Activated T-cell treated with anti-CD3 and anti-CD28 coated beads for 24 hours (primary cell): ENCODE data around the gene BNIP5.
A peak's percentile ranks its signal among the peaks of the same experiment; 100 is the strongest.
"Not testable (repeated sequence)": the region's sequence is repeated elsewhere in the genome, so short reads cannot be mapped to it uniquely, and the experiment has no call there.

Source experiments
- DNase-seq: peaks from one replicate; pipeline ENCODE4 v3.0.0-alpha.2; 2020; ENCODE audit warnings: low read depth

BNIP5 gene

DNA sequence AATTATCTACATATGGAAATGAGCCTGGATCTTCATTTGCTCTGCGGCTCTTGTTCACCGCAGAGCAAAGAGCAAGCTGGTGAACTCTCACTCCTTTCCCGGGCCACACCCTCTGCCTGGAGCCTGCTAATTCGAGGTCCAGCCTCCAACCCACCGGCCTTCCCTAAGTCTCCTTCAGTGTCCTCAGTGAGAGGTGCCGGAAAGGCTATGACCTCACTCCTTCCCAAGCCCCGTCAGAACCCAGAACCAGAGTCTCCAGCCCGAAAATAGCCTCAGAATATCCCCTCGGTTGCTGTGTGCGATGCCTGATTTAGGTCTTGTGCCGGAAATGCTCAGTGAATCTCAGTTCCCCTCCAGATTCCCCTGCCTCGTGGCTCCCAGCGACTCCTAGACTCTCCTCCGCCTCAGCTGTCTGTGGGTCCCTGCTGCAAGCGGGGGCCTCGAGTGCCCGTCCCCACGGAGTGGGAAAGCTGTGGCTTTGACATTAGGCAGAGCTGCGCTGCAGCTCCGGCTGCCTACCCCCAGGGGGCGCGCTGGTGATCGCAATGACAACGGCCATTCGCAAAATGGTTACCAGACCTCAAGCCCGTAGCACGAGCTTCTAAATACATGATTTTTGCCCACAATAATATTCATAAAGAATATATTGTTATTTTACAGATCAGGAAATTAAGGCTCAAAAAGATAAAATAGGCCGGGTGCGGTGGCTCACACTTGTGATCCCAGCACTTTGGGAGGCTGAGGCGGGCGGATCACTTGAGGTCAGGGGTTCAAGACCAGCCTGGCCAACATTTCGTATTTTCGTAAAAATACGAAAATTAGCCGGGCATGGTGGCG lies 4.1 kb upstream of the BNIP5 start:
- DNase-seq, result peak; percentile 67

DNA sequence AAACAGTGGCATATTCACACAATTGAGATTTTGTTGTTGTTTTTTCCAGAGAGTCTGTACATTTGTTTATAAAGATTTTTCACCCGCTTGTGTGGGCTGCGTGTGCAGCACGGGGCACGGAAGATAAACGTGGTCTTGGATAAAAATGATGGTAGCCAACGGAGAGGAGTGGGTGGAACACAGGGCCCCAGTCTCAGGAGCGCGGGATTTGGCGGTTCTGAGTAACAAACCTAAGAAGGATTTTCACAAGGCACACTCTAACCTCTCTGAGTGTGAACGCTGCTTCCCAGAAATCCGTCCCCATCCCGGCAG lies 3.6 kb upstream of the BNIP5 start:
- DNase-seq, result no peak

DNA sequence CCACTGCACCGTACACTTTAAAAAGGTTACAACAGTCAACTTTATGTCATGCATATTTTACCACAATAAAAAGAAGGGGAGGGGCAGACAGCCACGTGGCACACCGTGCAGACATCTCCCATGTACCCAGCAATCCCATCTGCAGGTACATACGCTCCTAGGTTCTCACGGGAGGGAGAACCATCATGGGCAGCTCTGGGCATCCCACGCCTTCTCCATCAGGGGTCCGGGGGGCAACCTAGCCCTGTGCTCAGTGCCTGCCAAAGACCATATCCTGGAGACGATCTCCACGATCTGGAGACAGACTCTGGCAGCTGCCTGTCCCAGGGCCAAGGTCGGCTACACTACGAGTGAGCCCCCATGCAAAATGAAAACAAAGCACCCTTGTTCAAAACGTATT lies 2.5 kb upstream of the BNIP5 start:
- no peak for DNase-seq

- DNase-seq, result not testable (repeated sequence)
Observed at GRCh38 chr6:36338223-36338622, 1.5 kb upstream of the BNIP5 start.

GRCh38 chr6:36337814-36338213 lies 1.1 kb upstream of the BNIP5 start:
- DNase-seq, result no peak

DNA sequence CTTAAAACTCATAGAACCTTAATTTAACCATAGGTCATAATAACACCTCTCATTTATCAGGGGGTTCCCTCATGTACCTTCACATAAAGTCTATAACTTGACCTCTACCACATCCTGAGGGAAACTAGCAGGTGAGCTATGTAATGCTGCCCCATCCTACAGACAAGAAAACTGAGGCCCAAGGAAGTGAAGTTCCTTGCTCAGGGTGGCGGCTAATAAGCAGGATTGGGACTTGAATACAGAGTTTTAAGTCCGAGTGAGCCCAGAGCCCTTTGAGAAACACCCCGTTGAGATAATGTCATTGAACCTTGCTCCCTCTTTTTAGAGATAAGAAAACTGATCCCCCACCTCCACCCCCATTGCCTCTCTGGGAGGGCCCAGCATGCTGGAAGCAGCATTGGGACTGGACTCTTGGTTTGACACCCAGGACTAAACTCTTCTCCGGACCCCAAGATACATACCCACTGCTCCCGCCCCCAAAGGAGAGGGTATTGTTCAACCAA lies 429 bp downstream of the BNIP5 start:
- DNase-seq, result no peak

DNA sequence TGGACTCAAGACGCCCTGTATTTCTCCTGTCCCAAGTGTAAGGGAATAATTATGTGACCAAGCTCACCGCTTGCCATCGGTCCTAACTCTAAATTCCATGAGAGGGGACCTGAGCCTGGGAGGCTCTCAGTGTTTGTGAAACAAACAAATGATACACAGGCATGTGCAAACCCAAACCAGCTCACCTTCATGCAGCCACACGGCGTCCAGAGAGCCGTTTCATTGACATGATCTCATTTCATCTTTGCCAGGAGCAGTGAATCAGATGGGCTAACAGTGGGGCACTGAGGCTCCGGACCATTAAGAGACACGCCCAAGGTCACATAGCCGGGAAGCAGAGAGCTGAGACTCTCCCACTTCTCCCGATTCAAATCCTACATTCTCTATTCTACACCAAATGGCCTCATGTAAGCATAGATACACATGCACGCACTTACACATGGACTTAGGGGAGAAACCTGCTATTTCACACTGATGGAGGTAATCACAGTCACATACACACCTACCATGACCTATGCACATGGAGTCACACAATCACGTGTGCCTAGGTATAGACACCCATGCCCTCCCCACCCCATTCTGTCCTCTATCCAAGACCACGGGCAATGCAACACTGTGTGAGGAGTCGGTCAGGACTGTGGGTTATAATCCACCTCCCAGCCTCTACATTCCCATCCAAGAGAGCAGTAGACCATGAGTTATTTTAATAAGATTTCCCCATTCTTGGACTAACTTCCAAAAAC lies 1.1 kb downstream of the BNIP5 start:
- no peak for DNase-seq

DNA sequence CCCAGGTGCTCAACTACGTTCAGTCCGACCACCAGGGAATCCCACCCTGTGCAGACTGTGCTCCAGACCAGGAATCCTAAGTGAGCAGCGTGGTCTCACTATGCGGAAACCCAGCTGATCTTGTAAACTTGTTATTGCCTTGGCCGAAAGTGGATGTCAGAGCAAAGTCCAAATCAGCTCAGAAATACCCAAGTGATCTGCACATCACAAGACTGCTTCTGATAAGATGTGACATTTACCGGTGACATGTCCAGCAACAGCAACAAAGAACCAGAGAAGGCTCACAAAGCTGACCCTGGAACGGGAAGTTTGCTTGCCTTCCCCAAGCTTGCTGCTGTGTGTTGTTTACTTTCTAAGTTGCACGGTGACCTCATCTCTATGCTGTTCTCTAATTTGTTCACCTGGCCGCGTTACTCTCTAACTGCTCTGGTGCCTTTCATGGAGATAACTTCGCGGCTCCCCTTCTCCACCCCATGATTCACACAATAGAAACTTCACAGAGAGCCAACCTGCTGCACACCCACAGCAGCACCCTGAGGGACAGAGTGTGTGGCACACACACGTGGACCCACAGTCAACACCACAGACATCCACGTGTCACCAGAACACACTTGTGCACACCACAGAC lies 1.7 kb downstream of the BNIP5 start:
- no peak for DNase-seq

DNA sequence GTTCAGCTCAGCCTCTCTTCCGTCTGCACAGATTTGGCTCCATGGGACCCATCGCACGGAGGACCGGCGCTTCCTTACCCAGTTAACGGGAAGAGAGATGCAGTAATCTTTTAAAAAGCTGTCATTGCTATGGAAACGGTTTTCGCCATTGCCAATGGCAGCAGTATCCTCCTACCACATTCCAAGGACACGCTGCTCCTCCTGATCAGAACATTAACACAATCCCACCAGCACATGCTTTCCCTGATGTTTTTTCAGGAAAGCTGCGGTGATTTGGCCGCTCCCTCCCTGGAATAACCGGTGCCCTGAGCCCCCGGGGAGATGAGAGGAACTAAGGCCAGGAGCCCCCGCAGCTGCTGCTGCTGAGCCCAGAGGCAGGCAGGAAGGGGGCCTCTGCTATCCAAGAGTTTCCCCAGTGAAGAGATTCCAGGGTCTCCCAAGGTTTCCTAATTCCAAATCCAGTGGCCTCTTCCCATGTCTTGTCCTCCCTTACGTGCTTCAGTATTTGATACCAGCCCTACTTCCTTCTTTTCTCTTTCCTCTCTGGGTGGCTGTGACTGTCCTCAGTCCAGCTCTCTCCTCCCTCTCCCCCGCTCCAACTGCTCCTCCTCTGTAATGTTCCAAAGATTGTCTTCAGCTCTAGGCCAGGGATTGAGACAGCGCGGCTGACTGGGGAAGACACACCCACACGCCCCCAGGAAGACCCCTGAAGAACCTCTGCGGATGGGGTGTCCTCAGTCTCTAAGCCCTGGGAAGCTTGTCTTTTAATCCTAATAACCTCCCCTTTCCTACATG lies 2.6 kb downstream of the BNIP5 start:
- DNase-seq, result no peak

- DNase-seq, result no peak
Observed at GRCh38 chr6:36333171-36333895, 3.4 kb downstream of the BNIP5 start.

- no peak for DNase-seq
Observed at GRCh38 chr6:36331381-36331780, 5.3 kb downstream of the BNIP5 start.

DNA sequence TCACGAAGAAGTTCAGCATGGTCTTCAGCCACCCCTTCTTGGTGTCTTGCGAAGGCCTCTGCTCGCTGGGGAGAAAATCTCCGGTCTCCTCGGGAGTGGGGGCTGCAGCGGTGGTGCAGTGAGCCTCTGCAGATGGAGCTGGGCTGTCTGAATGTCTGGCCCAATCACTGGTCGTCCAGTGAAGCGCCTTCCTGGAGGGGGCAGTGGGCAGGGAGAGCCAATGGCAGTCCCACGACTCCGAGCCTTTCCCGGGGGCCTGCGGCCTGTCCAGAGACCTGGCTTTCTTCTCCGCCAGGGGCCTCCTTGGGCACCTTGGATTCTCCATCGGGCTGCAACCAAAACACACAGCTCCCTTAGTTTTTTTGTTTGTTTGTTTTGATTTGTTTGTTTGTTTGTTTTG lies 6.3 kb downstream of the BNIP5 start:
- DNase-seq, result no peak

- no peak for DNase-seq
Observed at GRCh38 chr6:36329798-36330291, 6.8 kb downstream of the BNIP5 start.

- no peak for DNase-seq
Observed at GRCh38 chr6:36328600-36328999, 8.1 kb downstream of the BNIP5 start.

GRCh38 chr6:36327919-36328236 lies 8.8 kb downstream of the BNIP5 start:
- no peak for DNase-seq

DNA sequence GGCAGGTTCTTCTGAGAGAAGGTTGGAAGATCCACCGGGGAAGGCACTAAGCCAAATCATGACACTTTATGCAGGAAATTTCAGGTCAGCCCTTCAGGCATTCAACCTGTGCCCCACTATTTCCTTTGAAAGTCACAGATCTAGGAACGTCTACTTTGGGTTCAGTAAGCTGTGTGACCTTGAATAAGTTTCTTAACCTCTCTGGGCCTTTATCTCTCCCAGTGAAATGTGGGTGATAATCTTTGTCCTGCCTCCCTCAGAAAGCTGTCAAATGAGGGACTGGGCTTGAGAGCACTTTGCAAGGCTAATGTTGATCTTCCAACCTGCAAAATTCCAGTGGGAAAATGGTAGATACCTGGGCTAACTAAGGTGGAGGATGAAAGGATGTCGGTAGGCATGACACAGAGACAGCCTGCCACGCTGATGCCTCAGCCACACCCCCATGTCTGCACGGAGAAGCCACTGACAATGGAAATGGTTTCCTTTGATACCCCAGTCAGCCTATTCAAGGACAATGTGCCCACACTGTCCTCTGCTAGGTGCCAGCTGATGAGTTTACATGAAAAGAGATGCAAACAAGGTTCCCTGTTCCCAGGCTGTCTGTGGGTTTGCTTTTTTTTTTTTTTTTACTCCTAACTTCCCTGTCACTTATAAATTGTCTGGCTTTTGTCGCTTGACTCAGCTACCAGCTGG lies 9.3 kb downstream of the BNIP5 start:
- DNase-seq, result no peak

- no peak for DNase-seq
Observed at GRCh38 chr6:36326356-36326995, 10.2 kb downstream of the BNIP5 start.

- no peak for DNase-seq
Observed at GRCh38 chr6:36324715-36325114, 12.0 kb downstream of the BNIP5 start.

DNA sequence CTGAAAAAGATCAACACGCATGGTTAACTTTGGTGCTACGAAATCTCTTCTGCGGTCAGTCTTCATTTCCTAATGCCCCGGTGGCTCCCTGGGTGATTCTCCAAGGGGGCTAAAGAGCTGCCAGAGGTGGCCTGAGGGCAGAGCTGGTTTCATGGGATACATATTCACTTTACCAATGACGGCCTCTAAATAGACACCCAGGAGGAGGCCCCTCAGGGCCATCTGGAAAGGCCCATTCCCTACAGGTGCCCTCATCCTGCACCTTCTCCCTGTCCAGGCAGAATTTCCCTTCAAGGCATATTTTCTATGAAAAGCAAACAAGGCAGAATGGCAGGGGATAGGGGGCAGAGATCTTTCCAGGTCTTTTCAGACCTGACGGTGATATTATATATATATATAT lies 12.5 kb downstream of the BNIP5 start:
- DNase-seq, result no peak

- no peak for DNase-seq
Observed at GRCh38 chr6:36323062-36323461, 13.6 kb downstream of the BNIP5 start.
